AG10803 (cell line): ENCODE data around the gene POMGNT1.
A peak's percentile ranks its signal among the peaks of the same experiment; 100 is the strongest.

Source experiments
- DNase-seq: peaks from one replicate; pipeline ENCODE4 v3.0.0; 2010; ENCODE audit warnings: low read depth
- H3K4me3 ChIP-seq: 2 replicates; pipeline ENCODE4 v1.5.1; 2011; ENCODE audit warnings: mild to moderate bottlenecking, low read length, control low read depth
- TF ChIP-seq, protein P1 (sequence below): conservative IDR thresholded peaks from 2 replicates; pipeline ENCODE4 v1.5.1; 2011; ENCODE audit warnings: mild to moderate bottlenecking, low read length, control low read depth, inconsistent platforms

The POMGNT1 gene

DNA sequence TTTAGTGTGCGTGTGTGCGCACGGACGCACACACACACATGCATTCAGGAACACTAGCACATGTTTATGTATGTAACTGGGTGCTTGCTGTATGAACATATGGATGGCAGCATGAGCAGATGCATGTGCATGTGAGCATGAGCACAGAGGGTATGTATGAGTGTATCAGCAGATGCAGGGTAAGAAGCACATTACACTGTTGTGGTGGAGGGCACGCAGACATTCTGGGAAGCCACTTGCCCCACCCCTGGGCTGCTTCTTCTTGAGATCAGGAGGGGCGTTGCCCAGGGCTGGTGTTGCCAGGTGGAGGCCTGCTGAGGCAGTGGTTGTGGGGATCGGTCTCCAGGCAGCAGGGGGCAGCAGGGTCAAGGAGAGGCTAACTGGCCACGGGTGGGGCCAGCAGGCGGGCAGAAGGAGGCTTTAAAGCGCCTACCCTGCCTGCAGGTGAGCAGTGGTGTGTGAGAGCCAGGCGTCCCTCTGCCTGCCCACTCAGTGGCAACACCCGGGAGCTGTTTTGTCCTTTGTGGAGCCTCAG is 18.1 kb downstream of the POMGNT1 start:
- H3K4me3 ChIP-seq = no peak overlapping the region
- no peak for DNase-seq
- TF ChIP-seq, protein P1, sequence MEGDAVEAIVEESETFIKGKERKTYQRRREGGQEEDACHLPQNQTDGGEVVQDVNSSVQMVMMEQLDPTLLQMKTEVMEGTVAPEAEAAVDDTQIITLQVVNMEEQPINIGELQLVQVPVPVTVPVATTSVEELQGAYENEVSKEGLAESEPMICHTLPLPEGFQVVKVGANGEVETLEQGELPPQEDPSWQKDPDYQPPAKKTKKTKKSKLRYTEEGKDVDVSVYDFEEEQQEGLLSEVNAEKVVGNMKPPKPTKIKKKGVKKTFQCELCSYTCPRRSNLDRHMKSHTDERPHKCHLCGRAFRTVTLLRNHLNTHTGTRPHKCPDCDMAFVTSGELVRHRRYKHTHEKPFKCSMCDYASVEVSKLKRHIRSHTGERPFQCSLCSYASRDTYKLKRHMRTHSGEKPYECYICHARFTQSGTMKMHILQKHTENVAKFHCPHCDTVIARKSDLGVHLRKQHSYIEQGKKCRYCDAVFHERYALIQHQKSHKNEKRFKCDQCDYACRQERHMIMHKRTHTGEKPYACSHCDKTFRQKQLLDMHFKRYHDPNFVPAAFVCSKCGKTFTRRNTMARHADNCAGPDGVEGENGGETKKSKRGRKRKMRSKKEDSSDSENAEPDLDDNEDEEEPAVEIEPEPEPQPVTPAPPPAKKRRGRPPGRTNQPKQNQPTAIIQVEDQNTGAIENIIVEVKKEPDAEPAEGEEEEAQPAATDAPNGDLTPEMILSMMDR = no peak

DNA sequence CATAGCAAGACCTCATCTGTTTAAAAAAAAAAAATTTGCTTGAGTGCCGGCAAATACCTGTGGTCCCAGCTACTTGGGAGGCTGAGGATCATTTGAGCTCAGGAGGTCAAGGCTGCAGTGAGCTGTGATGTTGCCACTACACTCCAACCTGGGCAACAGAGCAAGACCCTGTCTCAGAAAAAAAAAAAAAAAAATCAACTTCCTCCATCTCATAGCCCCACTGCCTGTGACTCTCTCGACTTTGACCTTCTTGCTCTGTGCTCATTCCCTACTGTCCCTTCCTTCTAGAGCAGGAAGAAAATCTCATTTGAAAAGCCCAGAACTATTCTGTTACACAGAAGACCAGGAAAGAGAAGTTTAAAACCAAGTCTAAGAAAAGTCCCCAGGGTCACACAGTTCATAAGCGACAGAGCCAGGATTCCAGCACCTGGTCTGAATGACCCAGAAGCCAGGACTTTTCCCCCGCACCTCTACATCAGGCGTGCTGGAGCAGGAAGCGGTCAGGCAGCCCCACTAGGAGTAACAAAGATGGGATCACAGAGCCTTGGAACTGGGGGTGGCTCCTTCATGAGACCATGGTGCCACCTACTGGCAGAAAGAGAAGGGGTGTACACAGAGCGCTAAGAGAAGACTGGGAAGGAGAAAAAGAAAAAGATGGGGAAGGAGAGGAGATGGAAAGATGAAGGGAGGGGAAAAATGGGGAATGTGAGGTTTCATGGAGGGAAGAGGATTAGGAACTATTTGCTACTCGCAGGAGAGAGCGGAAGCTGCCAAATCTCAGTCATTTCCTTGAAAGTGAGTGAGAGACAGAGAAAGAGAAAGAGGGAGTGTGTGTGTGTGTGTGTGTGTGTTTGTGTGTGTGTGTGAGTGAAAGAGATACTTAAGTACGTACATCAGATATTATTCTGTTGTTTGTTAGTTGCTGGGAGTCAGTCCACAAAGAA is 18.8 kb downstream of the POMGNT1 start:
- TF ChIP-seq, protein P1 = peak; percentile 94
- no peak overlapping the region for H3K4me3 ChIP-seq
- peak; percentile 83 for DNase-seq

DNA sequence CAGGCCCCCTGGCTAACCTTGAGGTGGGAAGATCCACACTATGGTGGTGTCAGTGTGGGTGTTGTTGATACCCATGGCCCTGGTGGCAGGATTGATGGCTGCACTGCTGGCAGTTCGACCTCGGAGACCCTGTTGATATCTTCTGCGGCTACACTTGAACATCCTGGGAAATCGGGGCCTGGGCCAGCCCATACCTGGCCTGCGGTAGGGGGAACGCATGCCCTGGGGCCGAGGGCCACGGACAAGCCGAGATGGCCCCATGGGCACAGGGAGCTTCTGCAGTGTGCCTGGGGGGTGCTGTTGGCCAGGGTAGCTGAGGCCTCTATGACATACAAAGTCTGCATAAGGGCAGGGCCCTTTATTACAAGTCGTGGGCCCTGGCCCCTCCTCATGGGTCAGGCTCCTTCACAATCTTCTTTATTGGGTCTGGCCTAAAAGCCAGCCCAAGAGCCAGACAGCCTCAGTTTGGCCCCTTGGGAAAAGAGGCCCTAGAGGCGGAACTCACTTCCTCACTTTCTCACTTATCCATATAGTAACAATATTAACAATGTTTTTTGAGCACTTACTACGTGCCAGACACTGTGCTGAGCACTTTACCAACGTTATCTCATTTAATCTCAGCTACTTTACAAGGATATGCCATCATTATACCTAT is 21.9 kb downstream of the POMGNT1 start, which contains the start of gene P3R3URF:
Gene P3R3URF (minus strand): TSS at position 278 of the 655 bp plus-strand sequence. CDS start 17 bp downstream, at position 261.
- H3K4me3 ChIP-seq = no peak within 1 kb of the TSS
- TF ChIP-seq, protein P1 = no peak
- DNase-seq = no peak

DNA sequence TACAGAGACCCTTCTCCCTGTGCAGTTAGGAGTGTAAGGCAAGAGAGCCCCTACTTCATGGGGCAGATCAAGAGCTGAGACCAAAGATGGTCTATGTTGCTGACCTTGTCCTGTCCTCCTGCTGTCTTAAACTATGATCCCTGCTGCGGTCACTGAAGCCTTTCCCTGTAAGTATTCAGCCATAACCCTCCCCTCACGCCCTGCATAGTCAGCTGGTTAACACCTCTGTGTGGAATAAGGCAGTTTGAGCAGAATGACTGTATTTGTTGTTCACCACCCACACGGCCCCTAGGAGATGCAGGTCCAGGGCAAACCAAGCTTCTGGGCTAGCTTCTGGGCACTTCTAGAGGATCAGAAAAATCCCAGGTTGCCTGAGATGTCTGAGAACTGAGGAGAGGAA is 23.0 kb downstream of the POMGNT1 start:
- no peak for DNase-seq
- TF ChIP-seq, protein P1 = no peak
- H3K4me3 ChIP-seq = no peak overlapping the region

DNA sequence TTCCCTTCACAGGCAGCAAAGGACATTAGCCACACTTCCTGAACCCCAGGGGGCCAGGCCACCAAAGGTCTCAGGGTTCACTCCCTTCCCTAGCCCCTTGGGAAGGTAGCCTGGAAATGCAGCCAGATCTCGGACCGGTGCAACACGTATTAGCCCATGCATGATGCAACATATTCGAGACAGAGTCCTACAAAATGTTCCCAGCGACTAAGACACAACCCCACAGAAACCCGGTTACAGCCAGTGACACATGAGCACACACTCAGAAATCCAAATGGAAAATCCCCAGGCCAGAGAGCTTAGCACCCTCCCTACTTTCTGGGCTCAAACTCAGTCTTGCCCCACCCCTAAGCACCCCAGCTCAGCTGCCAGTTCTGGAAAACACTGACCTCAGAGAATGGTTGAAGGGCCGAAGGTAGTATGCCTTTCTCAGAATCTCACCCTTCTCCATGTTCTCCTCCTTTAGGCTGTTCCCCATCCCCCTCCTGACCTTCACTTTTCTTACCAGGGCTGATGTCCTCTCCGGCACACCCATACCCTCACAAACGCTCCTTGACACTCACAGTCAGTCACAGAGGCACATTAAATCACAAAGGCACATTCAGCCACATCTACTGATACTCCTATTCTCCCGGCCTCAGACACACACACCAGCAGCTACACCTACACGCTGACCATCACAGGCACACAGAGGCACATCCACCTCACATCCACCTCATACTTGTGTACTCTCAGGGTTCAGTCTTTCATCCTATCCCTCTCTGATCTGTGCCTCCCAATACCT is 23.6 kb downstream of the POMGNT1 start, which contains the start of gene TSPAN1:
Gene TSPAN1 (plus strand): TSS at position 640 of the 784 bp plus-strand sequence. CDS start 6,021 bp downstream, outside the sequence.
- H3K4me3 ChIP-seq = no peak within 1 kb of the TSS
- TF ChIP-seq, protein P1 = no peak
- peak; percentile 66 for DNase-seq

DNA sequence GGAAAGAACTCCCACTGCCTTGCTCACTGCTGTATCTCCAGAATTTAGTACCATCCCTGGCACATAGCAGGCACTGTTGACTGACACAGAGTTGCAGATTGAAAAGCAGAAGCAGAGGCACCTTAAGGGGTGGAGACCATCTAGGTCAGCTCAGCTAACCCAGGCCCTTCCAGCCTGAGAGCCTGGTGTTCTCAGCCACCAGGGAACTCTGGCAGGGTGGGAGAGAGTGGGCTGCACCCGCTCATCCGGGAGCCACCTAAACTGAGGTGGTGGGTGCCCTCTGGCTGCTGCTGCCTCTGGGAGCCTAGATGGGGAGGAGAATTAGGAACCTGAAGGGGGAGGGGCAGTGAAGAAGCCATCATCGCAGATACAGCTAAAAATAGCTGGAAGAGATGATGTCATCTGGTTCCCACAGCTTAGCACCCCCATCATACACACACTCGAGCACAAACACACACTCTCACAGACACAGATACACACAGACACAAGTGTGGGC is 24.8 kb downstream of the POMGNT1 start:
- H3K4me3 ChIP-seq = no peak overlapping the region
- TF ChIP-seq, protein P1 = no peak
- DNase-seq = peak; percentile 36
